Right lung (tissue), 5 donors: ENCODE results near the gene TLDC2. TPM values are rescaled to one million over a fixed set of nuclear protein-coding genes. Genes with fewer than 3 reads are reported as not detected.

Experiments
- polyA plus RNA-seq, 5 donors: library from polyadenylated mRNA; unstranded; fragments of 120-200 nt; gene quantifications; one replicate each; pipeline versions ENCODE4 v1.2.1 to v1.2.3, GENCODE V29; 2013; ENCODE audit warnings: inconsistent platforms in 1 of 5, low replicate concordance in 1 of 5; ENCODE audit not compliant: insufficient read length in 5 of 5, insufficient read depth in 1 of 5

Gene TLDC2
- polyA plus RNA-seq, 5 donors = 0.43 to 1.8 (median 1.6) TPM

Other genes starting within 250 kb of the TLDC2 start
- 1 to 10 TPM in 4 of 5 donors, under 1 TPM in 1; 0.83 to 1.3 (median 1.2) TPM for gene SLA2, start 229.9 kb upstream of the TLDC2 start, polyA plus RNA-seq
- gene NDRG3, start 130.0 kb upstream of the TLDC2 start, polyA plus RNA-seq = 10 to 100 TPM; 26.3 to 39.8 (median 33.6) TPM
- 10 to 100 TPM; 16.3 to 27.4 (median 21.1) TPM for gene DSN1, start 102.4 kb upstream of the TLDC2 start, polyA plus RNA-seq
- 10 to 100 TPM; 28.4 to 38.9 (median 37.6) TPM for gene SAMHD1, start 75.6 kb downstream of the TLDC2 start, polyA plus RNA-seq
- 10 to 100 TPM in 4 of 5 donors, 1 to 10 TPM in 1; 7.6 to 16.5 (median 12.3) TPM for gene RBL1, start 219.9 kb downstream of the TLDC2 start, polyA plus RNA-seq